A549 (cell line): ENCODE results near the gene CHAMP1. TPM values are rescaled to one million over a fixed set of nuclear protein-coding genes. Genes with fewer than 3 reads are reported as not detected.

ENCODE experiments used
- ATAC-seq, 2 experiments: fragments of 200-7000 bp in 1 of 2; fragments of >200 bp in 1 of 2; cut with Nextera tagmentation in 1 of 2; cut with Tn5 transposase in 1 of 2; 3 replicates each; pipeline versions ENCODE4 v1.8.0 to v1.9.1; 2018 to 2020; ENCODE audit warnings: mild to moderate bottlenecking in 1 of 2, moderate library complexity in 1 of 2
- CTCF ChIA-PET: fragments of 300-600 bp; sonication (Branson Sonifier 250); formaldehyde crosslinking; extraction: SDS; loops from one replicate; lab custom pipeline; 2021; ENCODE audit warnings: antibody characterized with exemption, inconsistent platforms; lab: Yijun Ruan, JAX
- POLR2A ChIA-PET: fragments of 350-600 bp; formaldehyde crosslinking; extraction: SDS; loops from one replicate; lab custom pipeline; 2021; ENCODE audit warnings: antibody characterized with exemption, inconsistent platforms; lab: Yijun Ruan, JAX
- DNase-seq, 2 experiments: peaks; one replicate each; pipeline versions ENCODE4 v3.0.0 to v3.0.0-alpha.2; 2011 to 2016; ENCODE audit warnings: low read depth in 1 of 2, low spot score in 1 of 2
- FAIRE-seq: peaks from 2 replicates; lab custom pipeline; 2011; peaks lifted over from hg19 to GRCh38; lab: Jason Lieb, UNC
- H3K27ac ChIP-seq, 2 experiments: fragments of >200 bp; sonication (Bioruptor Twin); formaldehyde crosslinking; 3 replicates each; pipeline ENCODE4 v1.5.1; 2016 to 2017
- H3K4me1 ChIP-seq: fragments of >200 bp; sonication (Bioruptor Twin); formaldehyde crosslinking; 3 replicates; pipeline ENCODE4 v1.6.1; 2016
- H3K4me2 ChIP-seq: fragments of >200 bp; sonication (Bioruptor Twin); formaldehyde crosslinking; 3 replicates; pipeline ENCODE4 v1.6.1; 2016
- H3K4me3 ChIP-seq: fragments of >200 bp; sonication (Bioruptor Twin); formaldehyde crosslinking; 3 replicates; pipeline ENCODE4 v1.5.1; 2016
- H3K9me3 ChIP-seq: fragments of >200 bp; sonication (Bioruptor Twin); formaldehyde crosslinking; 3 replicates; pipeline ENCODE4 v1.6.1; 2016
- BHLHE40 ChIP-seq: IDR thresholded peaks from 2 replicates; pipeline ENCODE4 v1.6.1; 2012; ENCODE audit warnings: low read depth, low read length, inconsistent platforms
- CBX2 ChIP-seq: fragments of 200-600 bp; sonication (generic); IDR thresholded peaks from 2 replicates; pipeline ENCODE4 v1.6.1; 2016; ENCODE audit warnings: low read depth, mild to moderate bottlenecking, borderline replicate concordance
- CEBPB ChIP-seq, 2 experiments: fragments of >200 bp in 1 of 2; sonication (Bioruptor Twin) in 1 of 2; formaldehyde crosslinking in 1 of 2; IDR thresholded peaks; 2 replicates each; pipeline ENCODE4 v1.6.1; 2012 to 2016
- FOSB ChIP-seq: fragments of 250-450 bp; sonication (Bioruptor Pico); IDR thresholded peaks from 2 replicates; pipeline ENCODE4 v1.5.0; 2020; ENCODE audit warnings: mild to moderate bottlenecking, moderate library complexity
- HOXB5 ChIP-seq: fragments of 250-450 bp; sonication (Bioruptor Pico); IDR thresholded peaks from 2 replicates; pipeline ENCODE4 v1.5.0; 2020; ENCODE audit warnings: mild to moderate bottlenecking, moderate library complexity
- JUN ChIP-seq, 2 experiments: fragments of >200 bp; sonication (Bioruptor Twin); formaldehyde crosslinking; IDR thresholded peaks; 2 replicates in 1 of 2; 3 replicates in 1 of 2; pipeline ENCODE4 v1.6.1; 2016 to 2017
- NR3C1 ChIP-seq: fragments of >200 bp; sonication (Bioruptor Twin); formaldehyde crosslinking; IDR thresholded peaks from 3 replicates; pipeline ENCODE4 v1.6.1; 2017
- PHF8 ChIP-seq: fragments of 200-600 bp; sonication (generic); IDR thresholded peaks from 2 replicates; pipeline ENCODE4 v1.6.1; 2016; ENCODE audit warnings: low read depth, mild to moderate bottlenecking, antibody characterized with exemption, moderate library complexity, borderline replicate concordance
- POLR2A ChIP-seq: IDR thresholded peaks from 2 replicates; pipeline ENCODE4 v1.6.1; 2012; ENCODE audit warnings: mild to moderate bottlenecking, low read length
- POLR2AphosphoS2 ChIP-seq: conservative IDR thresholded peaks from 2 replicates; pipeline ENCODE4 v1.6.1; 2012; ENCODE audit warnings: low read length, improper control_type of control experiment, inconsistent platforms
- RNF2 ChIP-seq: fragments of 200-600 bp; sonication (generic); IDR thresholded peaks from 2 replicates; pipeline ENCODE4 v1.6.1; 2016; ENCODE audit warnings: low read depth, mild to moderate bottlenecking, antibody characterized with exemption, moderate library complexity, borderline replicate concordance
- TP53 ChIP-seq: fragments of 250-450 bp; sonication (Bioruptor Pico); IDR thresholded peaks from 2 replicates; pipeline ENCODE4 v1.5.0; 2021; ENCODE audit warnings: mild to moderate bottlenecking, moderate library complexity
- ZFP36 ChIP-seq: fragments of 450-650 bp; IDR thresholded peaks from 2 replicates; pipeline ENCODE4 v1.6.1; 2014; ENCODE audit warnings: borderline replicate concordance; ENCODE audit not compliant: partially characterized antibody
- WGBS: methylation state at CpG from one replicate; pipeline ENCODE4 v1.1.6; 2017; ENCODE audit errors: missing lambda C conversion rate; 5-methylcytosine and 5-hydroxymethylcytosine counted together
- polyA minus RNA-seq: library from RNA; depleted of rRNA, polyadenylated mRNA; stranded (reverse); fragments of >200 nt; gene quantifications from 2 replicates; pipeline ENCODE4 v1.2.3, GENCODE V29; 2011; rRNA and poly(A)+ RNA removed
- polyA plus RNA-seq, 4 experiments: library from polyadenylated mRNA; depleted of rRNA in 3 of 4; stranded (reverse); fragments of >200 nt; fragmentation: RNase III in 1 of 4; extraction: RNeasy Plus Mini Kit Qiagen cat#74134 plus additional on column Dnase treatment in 1 of 4; gene quantifications; 2 replicates in 3 of 4; 3 replicates in 1 of 4; pipeline ENCODE4 v1.2.3, GENCODE V29; 2011 to 2017
- TF ChIP-seq, protein P1 (sequence below): fragments of 200-600 bp; sonication (generic); IDR thresholded peaks from 2 replicates; pipeline ENCODE4 v1.6.1; 2016; ENCODE audit warnings: antibody characterized with exemption, mild to moderate bottlenecking, moderate library complexity
- TF ChIP-seq, protein P2 (sequence below): fragments of >200 bp; sonication (Bioruptor Twin); formaldehyde crosslinking; IDR thresholded peaks from 3 replicates; pipeline ENCODE4 v1.5.1; 2016
- TF ChIP-seq, protein P3 (sequence below): fragments of 250-450 bp; sonication (Bioruptor Pico); IDR thresholded peaks from 2 replicates; pipeline ENCODE4 v1.5.0; 2020; ENCODE audit warnings: low read depth, mild to moderate bottlenecking, moderate library complexity
- TF ChIP-seq, protein P4 (sequence below): IDR thresholded peaks from 2 replicates; pipeline ENCODE4 v1.6.1; 2012
- TF ChIP-seq, protein P5 (sequence below): IDR thresholded peaks from 2 replicates; pipeline ENCODE4 v1.6.1; 2012; ENCODE audit warnings: low read depth, borderline replicate concordance
- TF ChIP-seq, protein P6 (sequence below): fragments of >200 bp; sonication (Bioruptor Twin); formaldehyde crosslinking; IDR thresholded peaks from 3 replicates; pipeline ENCODE4 v1.6.1; 2016

The CHAMP1 gene, protein sequence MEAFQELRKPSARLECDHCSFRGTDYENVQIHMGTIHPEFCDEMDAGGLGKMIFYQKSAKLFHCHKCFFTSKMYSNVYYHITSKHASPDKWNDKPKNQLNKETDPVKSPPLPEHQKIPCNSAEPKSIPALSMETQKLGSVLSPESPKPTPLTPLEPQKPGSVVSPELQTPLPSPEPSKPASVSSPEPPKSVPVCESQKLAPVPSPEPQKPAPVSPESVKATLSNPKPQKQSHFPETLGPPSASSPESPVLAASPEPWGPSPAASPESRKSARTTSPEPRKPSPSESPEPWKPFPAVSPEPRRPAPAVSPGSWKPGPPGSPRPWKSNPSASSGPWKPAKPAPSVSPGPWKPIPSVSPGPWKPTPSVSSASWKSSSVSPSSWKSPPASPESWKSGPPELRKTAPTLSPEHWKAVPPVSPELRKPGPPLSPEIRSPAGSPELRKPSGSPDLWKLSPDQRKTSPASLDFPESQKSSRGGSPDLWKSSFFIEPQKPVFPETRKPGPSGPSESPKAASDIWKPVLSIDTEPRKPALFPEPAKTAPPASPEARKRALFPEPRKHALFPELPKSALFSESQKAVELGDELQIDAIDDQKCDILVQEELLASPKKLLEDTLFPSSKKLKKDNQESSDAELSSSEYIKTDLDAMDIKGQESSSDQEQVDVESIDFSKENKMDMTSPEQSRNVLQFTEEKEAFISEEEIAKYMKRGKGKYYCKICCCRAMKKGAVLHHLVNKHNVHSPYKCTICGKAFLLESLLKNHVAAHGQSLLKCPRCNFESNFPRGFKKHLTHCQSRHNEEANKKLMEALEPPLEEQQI
- polyA plus RNA-seq (2011; rRNA removed): 36.7 and 40.8 TPM in 2 replicates
- 21.7 and 24.3 TPM in 2 replicates for polyA plus RNA-seq (2012; cell fraction: cytosol; rRNA removed)
- polyA plus RNA-seq (2012; cell fraction: nucleus; rRNA removed): 9.7 and 12.0 TPM in 2 replicates
- polyA plus RNA-seq (2017; fragmentation: RNase III; extraction: RNeasy Plus Mini Kit Qiagen cat#74134 plus additional on column Dnase treatment): 18.0 to 19.7 TPM (median 18.7 TPM) in 3 replicates
- 8.2 and 9.5 TPM in 2 replicates for polyA minus RNA-seq

DNA sequence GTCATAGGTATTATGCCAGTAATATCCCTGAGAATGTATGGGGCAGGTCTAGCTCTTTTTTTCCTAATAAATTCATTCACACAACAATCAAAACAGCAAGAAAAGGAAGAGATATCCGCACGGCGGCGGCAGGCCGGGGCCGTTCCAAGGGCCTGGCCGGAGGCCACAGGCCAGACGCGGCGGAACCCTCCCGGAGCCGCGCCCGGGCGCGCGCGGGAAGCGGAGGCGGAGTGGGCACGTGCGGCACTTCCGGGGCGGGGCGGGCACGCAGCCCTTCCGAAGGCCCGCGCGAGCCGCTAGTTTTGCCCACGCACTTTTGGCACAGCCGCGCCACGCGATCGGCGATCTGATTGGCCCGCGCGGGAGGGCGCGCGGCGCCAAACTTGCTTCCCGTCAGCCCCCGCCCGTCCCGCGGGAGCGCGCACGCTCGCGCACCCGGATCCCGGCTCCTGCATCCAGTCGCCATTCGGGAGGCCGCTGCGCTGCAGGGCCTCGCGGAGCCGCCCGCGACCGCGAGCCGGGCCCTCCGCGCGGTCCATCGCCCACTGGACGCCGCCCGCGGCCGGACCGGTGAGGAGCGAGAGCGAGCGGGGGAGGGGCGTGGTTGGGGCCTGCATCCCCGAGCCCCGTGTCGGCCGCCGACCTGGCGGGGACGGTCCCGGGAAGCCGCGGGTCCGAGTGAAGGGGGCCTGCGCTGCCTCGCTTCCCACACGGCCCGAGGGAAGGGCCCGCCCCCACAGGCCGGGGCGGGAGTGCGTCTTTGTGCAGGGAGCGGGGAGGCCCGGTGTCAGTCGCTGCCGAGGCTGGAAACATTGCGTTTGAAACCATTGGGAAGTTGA, at the start of gene CHAMP1:
Gene CHAMP1, plus strand, starts transcription at position 430 of the 839 bp plus-strand sequence. CDS start 9,340 bp downstream, outside the sequence.
- H3K4me2 ChIP-seq: peak within 1 kb of the TSS; percentile 79
- peak within 1 kb of the TSS; percentile 58 for H3K4me3 ChIP-seq
- H3K9me3 ChIP-seq: no peaks in the 10 kb centered on the region
- 2% methylated on average over 15 of the region's 107 CpGs for WGBS
- peak within 1 kb of the TSS; percentile 83 to 97 for H3K27ac ChIP-seq
- ChIA-PET CTCF (interaction anchor here (1.0 kb wide), 2 partner anchors 19 to 34 kb away, joined by 3 to 4 read pairs; no protein-coding TSS in a partner anchor), POLR2A (interaction anchor here (1.1 kb wide), 1 partner anchor 33 kb away, joined by 4 read pairs; the partner anchor contains the start of gene UPF3A)
- ATAC-seq: peak; percentile 91 to 94
- TF ChIP-seq JUN (IDR thresholded peaks at IDR 0.05) (peak; percentile 62 to 84; a peak in 4 of 5 replicates), CBX2 (no peak), POLR2A (peak; percentile 73), RNF2 (no peak), TP53 (CRISPR knock-in tag) (no peak), HOXB5 (CRISPR knock-in tag) (no peak; the same call in 1 of the 2 replicates), CEBPB (IDR thresholded peaks at IDR 0.05) (no peak), NR3C1 (no peak), POLR2AphosphoS2 (no peak), BHLHE40 (peak; percentile 97), ZFP36 (no peak), FOSB (CRISPR knock-in tag) (no peak), PHF8 (peak; percentile 82)
- TF ChIP-seq, protein P1, sequence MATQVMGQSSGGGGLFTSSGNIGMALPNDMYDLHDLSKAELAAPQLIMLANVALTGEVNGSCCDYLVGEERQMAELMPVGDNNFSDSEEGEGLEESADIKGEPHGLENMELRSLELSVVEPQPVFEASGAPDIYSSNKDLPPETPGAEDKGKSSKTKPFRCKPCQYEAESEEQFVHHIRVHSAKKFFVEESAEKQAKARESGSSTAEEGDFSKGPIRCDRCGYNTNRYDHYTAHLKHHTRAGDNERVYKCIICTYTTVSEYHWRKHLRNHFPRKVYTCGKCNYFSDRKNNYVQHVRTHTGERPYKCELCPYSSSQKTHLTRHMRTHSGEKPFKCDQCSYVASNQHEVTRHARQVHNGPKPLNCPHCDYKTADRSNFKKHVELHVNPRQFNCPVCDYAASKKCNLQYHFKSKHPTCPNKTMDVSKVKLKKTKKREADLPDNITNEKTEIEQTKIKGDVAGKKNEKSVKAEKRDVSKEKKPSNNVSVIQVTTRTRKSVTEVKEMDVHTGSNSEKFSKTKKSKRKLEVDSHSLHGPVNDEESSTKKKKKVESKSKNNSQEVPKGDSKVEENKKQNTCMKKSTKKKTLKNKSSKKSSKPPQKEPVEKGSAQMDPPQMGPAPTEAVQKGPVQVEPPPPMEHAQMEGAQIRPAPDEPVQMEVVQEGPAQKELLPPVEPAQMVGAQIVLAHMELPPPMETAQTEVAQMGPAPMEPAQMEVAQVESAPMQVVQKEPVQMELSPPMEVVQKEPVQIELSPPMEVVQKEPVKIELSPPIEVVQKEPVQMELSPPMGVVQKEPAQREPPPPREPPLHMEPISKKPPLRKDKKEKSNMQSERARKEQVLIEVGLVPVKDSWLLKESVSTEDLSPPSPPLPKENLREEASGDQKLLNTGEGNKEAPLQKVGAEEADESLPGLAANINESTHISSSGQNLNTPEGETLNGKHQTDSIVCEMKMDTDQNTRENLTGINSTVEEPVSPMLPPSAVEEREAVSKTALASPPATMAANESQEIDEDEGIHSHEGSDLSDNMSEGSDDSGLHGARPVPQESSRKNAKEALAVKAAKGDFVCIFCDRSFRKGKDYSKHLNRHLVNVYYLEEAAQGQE: 0 out of 2 replicates have a peak, but pooled peaks have one; percentile 11
- TF ChIP-seq, protein P2, sequence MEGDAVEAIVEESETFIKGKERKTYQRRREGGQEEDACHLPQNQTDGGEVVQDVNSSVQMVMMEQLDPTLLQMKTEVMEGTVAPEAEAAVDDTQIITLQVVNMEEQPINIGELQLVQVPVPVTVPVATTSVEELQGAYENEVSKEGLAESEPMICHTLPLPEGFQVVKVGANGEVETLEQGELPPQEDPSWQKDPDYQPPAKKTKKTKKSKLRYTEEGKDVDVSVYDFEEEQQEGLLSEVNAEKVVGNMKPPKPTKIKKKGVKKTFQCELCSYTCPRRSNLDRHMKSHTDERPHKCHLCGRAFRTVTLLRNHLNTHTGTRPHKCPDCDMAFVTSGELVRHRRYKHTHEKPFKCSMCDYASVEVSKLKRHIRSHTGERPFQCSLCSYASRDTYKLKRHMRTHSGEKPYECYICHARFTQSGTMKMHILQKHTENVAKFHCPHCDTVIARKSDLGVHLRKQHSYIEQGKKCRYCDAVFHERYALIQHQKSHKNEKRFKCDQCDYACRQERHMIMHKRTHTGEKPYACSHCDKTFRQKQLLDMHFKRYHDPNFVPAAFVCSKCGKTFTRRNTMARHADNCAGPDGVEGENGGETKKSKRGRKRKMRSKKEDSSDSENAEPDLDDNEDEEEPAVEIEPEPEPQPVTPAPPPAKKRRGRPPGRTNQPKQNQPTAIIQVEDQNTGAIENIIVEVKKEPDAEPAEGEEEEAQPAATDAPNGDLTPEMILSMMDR: no peak
- TF ChIP-seq, protein P3, sequence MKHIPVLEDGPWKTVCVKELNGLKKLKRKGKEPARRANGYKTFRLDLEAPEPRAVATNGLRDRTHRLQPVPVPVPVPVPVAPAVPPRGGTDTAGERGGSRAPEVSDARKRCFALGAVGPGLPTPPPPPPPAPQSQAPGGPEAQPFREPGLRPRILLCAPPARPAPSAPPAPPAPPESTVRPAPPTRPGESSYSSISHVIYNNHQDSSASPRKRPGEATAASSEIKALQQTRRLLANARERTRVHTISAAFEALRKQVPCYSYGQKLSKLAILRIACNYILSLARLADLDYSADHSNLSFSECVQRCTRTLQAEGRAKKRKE (CRISPR knock-in tag): no peak
- TF ChIP-seq, protein P4, sequence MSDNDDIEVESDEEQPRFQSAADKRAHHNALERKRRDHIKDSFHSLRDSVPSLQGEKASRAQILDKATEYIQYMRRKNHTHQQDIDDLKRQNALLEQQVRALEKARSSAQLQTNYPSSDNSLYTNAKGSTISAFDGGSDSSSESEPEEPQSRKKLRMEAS: peak; percentile 65
- TF ChIP-seq, protein P5, sequence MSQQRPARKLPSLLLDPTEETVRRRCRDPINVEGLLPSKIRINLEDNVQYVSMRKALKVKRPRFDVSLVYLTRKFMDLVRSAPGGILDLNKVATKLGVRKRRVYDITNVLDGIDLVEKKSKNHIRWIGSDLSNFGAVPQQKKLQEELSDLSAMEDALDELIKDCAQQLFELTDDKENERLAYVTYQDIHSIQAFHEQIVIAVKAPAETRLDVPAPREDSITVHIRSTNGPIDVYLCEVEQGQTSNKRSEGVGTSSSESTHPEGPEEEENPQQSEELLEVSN: peak; percentile 87
- TF ChIP-seq, protein P6, sequence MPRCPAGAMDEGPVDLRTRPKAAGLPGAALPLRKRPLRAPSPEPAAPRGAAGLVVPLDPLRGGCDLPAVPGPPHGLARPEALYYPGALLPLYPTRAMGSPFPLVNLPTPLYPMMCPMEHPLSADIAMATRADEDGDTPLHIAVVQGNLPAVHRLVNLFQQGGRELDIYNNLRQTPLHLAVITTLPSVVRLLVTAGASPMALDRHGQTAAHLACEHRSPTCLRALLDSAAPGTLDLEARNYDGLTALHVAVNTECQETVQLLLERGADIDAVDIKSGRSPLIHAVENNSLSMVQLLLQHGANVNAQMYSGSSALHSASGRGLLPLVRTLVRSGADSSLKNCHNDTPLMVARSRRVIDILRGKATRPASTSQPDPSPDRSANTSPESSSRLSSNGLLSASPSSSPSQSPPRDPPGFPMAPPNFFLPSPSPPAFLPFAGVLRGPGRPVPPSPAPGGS: peak; percentile 75; the same call in 2 of the 3 replicates
- peak; percentile 83 to 94 for DNase-seq
- FAIRE-seq: no peak
- peaks cover 20% of the 10 kb centered on the region for H3K4me1 ChIP-seq
